HCT116 (cell line): ENCODE data around the gene CHN1. TPM values are rescaled to one million over a fixed set of nuclear protein-coding genes. Genes with fewer than 3 reads are reported as not detected.

Source experiments
- ATAC-seq: fragments of 200-7000 bp; cut with Tn5 transposase; 2 replicates; pipeline ENCODE4 v1.9.1; 2020; ENCODE audit warnings: mild to moderate bottlenecking, moderate library complexity
- BruUV-seq: library from RNA; stranded (reverse); fragments of 400-500 nt; replicated peaks from 2 replicates; lab custom pipeline; 2021; lab: Mats Ljungman, UMichigan
- CTCF ChIA-PET: fragments of 300-600 bp; sonication (Branson Sonifier 250); formaldehyde crosslinking; loops from one replicate; lab custom pipeline; 2021; ENCODE audit warnings: antibody characterized with exemption; lab: Charles Lee
- POLR2A ChIA-PET: fragments of 300-600, 350-600 bp; sonication (Branson Sonifier 250); formaldehyde crosslinking; loops from one replicate; lab custom pipeline; 2021; ENCODE audit warnings: antibody characterized with exemption; lab: Charles Lee
- RAD21 ChIA-PET, 2 experiments: fragments of 300-600 bp; sonication (Branson Sonifier 250); formaldehyde crosslinking; loops; one replicate each; lab custom pipeline; 2023; ENCODE audit warnings: low total read pairs in 2 of 2; ENCODE audit not compliant: uncharacterized antibody in 2 of 2, unreplicated experiment in 2 of 2, low non-redundant PET in 1 of 2; lab: Charles Lee
- DNase-seq: peaks from one replicate; pipeline ENCODE4 v3.0.0-alpha.2; 2010; ENCODE audit warnings: low read depth, low spot score
- H2AFZ ChIP-seq: fragments of 200-600 bp; shearing (Covaris generic), sonication (generic); 2 replicates; pipeline ENCODE4 v1.6.1; 2017; ENCODE audit warnings: low read depth, mixed run types, mixed read lengths, antibody characterized with exemption, low read length; ENCODE audit not compliant: poor library complexity, severe bottlenecking
- H3K27ac ChIP-seq: 2 replicates; pipeline ENCODE4 v1.5.1; 2012; ENCODE audit warnings: low read depth, low read length
- H3K27me3 ChIP-seq: fragments of 200-600 bp; sonication (generic); 2 replicates; pipeline ENCODE4 v1.6.1; 2016; ENCODE audit warnings: mixed run types, low read length, mixed read lengths; ENCODE audit not compliant: insufficient read depth
- H3K36me3 ChIP-seq, 2 experiments: fragments of 200-500 bp in 1 of 2; fragments of 200-600 bp in 1 of 2; sonication (Bioruptor generic) in 1 of 2; sonication (generic) in 1 of 2; 2 replicates each; pipeline versions ENCODE4 v1.5.1 to v1.6.1; 2014 to 2016; ENCODE audit warnings: low read length in 2 of 2, inconsistent platforms in 1 of 2, mixed read lengths in 1 of 2, mixed run types in 1 of 2; ENCODE audit not compliant: insufficient read depth in 2 of 2, control insufficient read depth in 1 of 2
- H3K4me1 ChIP-seq, 2 experiments: fragments of 200-600 bp in 1 of 2; sonication (generic) in 1 of 2; 2 replicates each; pipeline versions ENCODE4 v1.5.1 to v1.6.1; 2012 to 2017; ENCODE audit warnings: low read length in 2 of 2, inconsistent platforms in 1 of 2, mild to moderate bottlenecking in 1 of 2, mixed read lengths in 1 of 2, mixed run types in 1 of 2, moderate library complexity in 1 of 2; ENCODE audit not compliant: insufficient read depth in 2 of 2, control insufficient read depth in 1 of 2
- H3K4me2 ChIP-seq: fragments of 200-600 bp; sonication (generic); 2 replicates; pipeline ENCODE4 v1.6.1; 2017; ENCODE audit warnings: mixed run types, low read length, mixed read lengths
- H3K4me3 ChIP-seq, 2 experiments: fragments of 200-600 bp in 1 of 2; sonication (generic) in 1 of 2; replicated peaks in 1 of 2; 2 replicates each; pipeline ENCODE4 v1.5.1; 2011 to 2016; ENCODE audit warnings: low read length in 2 of 2, control low read depth in 1 of 2, low read depth in 1 of 2, mild to moderate bottlenecking in 1 of 2, mixed read lengths in 1 of 2, mixed run types in 1 of 2
- H3K79me2 ChIP-seq: fragments of 200-600 bp; sonication (generic); 2 replicates; pipeline ENCODE4 v1.6.1; 2017; ENCODE audit warnings: mild to moderate bottlenecking, mixed run types, low read length, moderate library complexity, mixed read lengths; ENCODE audit not compliant: insufficient read depth
- H3K9ac ChIP-seq: fragments of 200-600 bp; sonication (generic); 2 replicates; pipeline ENCODE4 v1.6.1; 2016; ENCODE audit warnings: low read length, mixed read lengths
- H3K9me2 ChIP-seq: fragments of 200-600 bp; sonication (generic), shearing (Covaris generic); 2 replicates; pipeline ENCODE4 v1.6.1; 2017; ENCODE audit warnings: mixed run types, mild to moderate bottlenecking, moderate library complexity; ENCODE audit not compliant: insufficient read depth
- H3K9me3 ChIP-seq, 2 experiments: fragments of 200-500 bp in 1 of 2; fragments of 200-600 bp in 1 of 2; sonication (Bioruptor generic) in 1 of 2; sonication (generic) in 1 of 2; 2 replicates each; pipeline ENCODE4 v1.6.1; 2014 to 2017; ENCODE audit warnings: low read length in 2 of 2, mixed read lengths in 2 of 2, inconsistent platforms in 1 of 2, low read depth in 1 of 2, mild to moderate bottlenecking in 1 of 2, mixed run types in 1 of 2, moderate library complexity in 1 of 2; ENCODE audit not compliant: control insufficient read depth in 1 of 2, insufficient read depth in 1 of 2
- H4K20me1 ChIP-seq: fragments of 200-600 bp; sonication (generic), shearing (Covaris generic); 2 replicates; pipeline ENCODE4 v1.6.1; 2017; ENCODE audit warnings: mixed run types, mild to moderate bottlenecking, moderate library complexity; ENCODE audit not compliant: insufficient read depth
- CBX3 ChIP-seq: IDR thresholded peaks from 2 replicates; pipeline ENCODE4 v1.6.1; 2012; ENCODE audit warnings: low read depth
- CTCF ChIP-seq, 3 experiments: fragments of 200-600 bp in 1 of 3; sonication (generic) in 1 of 3; IDR thresholded peaks in 2 of 3; conservative IDR thresholded peaks in 1 of 3; 2 replicates each; pipeline ENCODE4 v1.5.1; 2012 to 2017; ENCODE audit warnings: low read depth in 2 of 3, low read length in 2 of 3, antibody characterized with exemption in 1 of 3, borderline replicate concordance in 1 of 3, control low read depth in 1 of 3, mild to moderate bottlenecking in 1 of 3, mixed read lengths in 1 of 3, mixed run types in 1 of 3, moderate library complexity in 1 of 3; ENCODE audit not compliant: insufficient read depth in 1 of 3
- EGR1 ChIP-seq: IDR thresholded peaks from 2 replicates; pipeline ENCODE4 v1.6.1; 2012; ENCODE audit warnings: low read depth
- EZH2phosphoT487 ChIP-seq: fragments of 200-600 bp; IDR thresholded peaks from 2 replicates; pipeline ENCODE4 v1.6.1; 2018; ENCODE audit warnings: antibody characterized with exemption, borderline replicate concordance
- FOSL1 ChIP-seq: IDR thresholded peaks from 2 replicates; pipeline ENCODE4 v1.6.1; 2012; ENCODE audit warnings: low read depth
- JUND ChIP-seq: IDR thresholded peaks from 2 replicates; pipeline ENCODE4 v1.6.1; 2012
- POLR2A ChIP-seq: IDR thresholded peaks from 2 replicates; pipeline ENCODE4 v1.7.0; 2011; ENCODE audit warnings: borderline replicate concordance; ENCODE audit not compliant: insufficient read depth, insufficient read length; ENCODE audit errors: extremely low read depth
- RAD21 ChIP-seq: IDR thresholded peaks from 2 replicates; pipeline ENCODE4 v1.6.1; 2012; ENCODE audit warnings: low read depth, mild to moderate bottlenecking
- REST ChIP-seq: IDR thresholded peaks from 2 replicates; pipeline ENCODE4 v1.6.1; 2012; ENCODE audit warnings: low read depth
- SIN3A ChIP-seq: IDR thresholded peaks from 2 replicates; pipeline ENCODE4 v1.6.1; 2012; ENCODE audit warnings: low read depth
- SP1 ChIP-seq: IDR thresholded peaks from 2 replicates; pipeline ENCODE4 v1.6.1; 2012; ENCODE audit warnings: low read depth
- SRF ChIP-seq: IDR thresholded peaks from 2 replicates; pipeline ENCODE4 v1.6.1; 2012; ENCODE audit warnings: low read depth
- ZBTB33 ChIP-seq: IDR thresholded peaks from 2 replicates; pipeline ENCODE4 v1.6.1; 2011; ENCODE audit warnings: mild to moderate bottlenecking, low read length, moderate library complexity; ENCODE audit not compliant: insufficient replicate concordance; ENCODE audit errors: extremely low read depth
- ZFX ChIP-seq: fragments of 450-650 bp; IDR thresholded peaks from 2 replicates; pipeline ENCODE4 v1.6.1; 2017
- ZNF274 ChIP-seq: fragments of 200-500 bp; sonication (Bioruptor generic); IDR thresholded peaks from 2 replicates; pipeline ENCODE4 v1.6.1; 2014; ENCODE audit warnings: mild to moderate bottlenecking, low read depth, low read length, inconsistent platforms
- intact Hi-C: fragments of 100-400 bp; cut with micrococcal nuclease; formaldehyde crosslinking; loops from 2 replicates; pipeline ENCODE4 v1.10.0; 2022
- total RNA-seq: library from RNA; stranded (reverse); gene quantifications from one replicate; pipeline ENCODE4 v1.2.1, GENCODE V29; 2021; ENCODE audit not compliant: unreplicated experiment
- TF ChIP-seq, protein P1 (sequence below): IDR thresholded peaks from 2 replicates; pipeline ENCODE4 v1.6.1; 2012

Gene CHN1
- total RNA-seq, 1 experiment from 2014 or later = 3.6 TPM

DNA sequence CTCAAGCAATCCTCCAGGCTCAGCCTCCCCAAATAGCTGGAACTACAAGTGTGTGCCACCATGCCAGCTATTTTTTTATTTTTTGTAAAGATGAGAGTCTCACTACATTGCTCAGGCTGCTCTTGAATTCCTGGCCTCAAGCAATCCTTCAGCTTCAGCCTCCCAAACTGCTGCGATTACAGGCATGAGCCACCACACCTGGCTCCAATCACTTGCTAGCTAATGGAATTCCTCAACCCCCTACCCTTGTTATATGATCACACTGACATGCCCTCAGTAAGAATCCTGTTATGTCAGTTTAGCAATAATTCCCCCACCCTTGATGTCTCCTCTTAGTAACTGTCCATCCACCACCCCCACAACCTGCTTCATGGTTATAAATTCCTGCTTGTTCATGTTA lies 12.3 kb downstream of the CHN1 start (continued):
- TF ChIP-seq, protein P1, sequence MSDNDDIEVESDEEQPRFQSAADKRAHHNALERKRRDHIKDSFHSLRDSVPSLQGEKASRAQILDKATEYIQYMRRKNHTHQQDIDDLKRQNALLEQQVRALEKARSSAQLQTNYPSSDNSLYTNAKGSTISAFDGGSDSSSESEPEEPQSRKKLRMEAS = no peak
- TF ChIP-seq ZNF274 (no peak), POLR2A (no peak), EGR1 (no peak)

DNA sequence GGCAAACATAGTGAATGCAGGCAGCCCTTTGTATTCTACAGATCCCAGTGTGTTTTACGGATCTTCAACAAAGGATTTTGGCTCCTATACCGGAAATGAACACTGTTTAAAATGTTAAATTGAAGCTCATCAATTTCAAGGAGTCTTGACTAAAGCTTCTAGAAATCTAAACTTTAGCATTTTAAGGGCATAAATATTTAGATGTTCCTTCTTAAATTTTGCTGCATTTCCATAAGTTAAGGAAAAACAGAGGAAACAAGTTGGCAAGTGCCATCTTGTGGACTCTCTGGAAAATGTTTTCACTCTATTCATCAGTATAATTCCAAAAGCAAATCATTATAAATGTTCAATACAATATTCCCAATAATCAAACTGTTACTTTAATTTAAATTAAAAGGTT lies 19.6 kb downstream of the CHN1 start:
- ChIA-PET POLR2A (interaction anchor here (0.9 kb wide), 1 partner anchor 213 kb away, joined by 4 read pairs; no protein-coding TSS in a partner anchor), CTCF (interaction anchor here (1.6 to 8.4 kb wide), 3 partner anchors 213 to 286 kb away, joined by 6 to 118 read pairs (median 12); no protein-coding TSS in a partner anchor), RAD21 (interaction anchor here in 1 of 2 experiments (1.4 kb wide), 1 partner anchor 214 kb away, joined by 4 read pairs; no protein-coding TSS in a partner anchor)
- H3K4me1 ChIP-seq = no peaks in the 10 kb centered on the region; a peak in 2 of 4 replicates
- BruUV-seq = no TSS peak
- no peak overlapping the region for H3K27ac ChIP-seq
- H2AFZ ChIP-seq = no peak overlapping the region
- no peaks in the 10 kb centered on the region for H3K9me3 ChIP-seq
- H3K9me2 ChIP-seq = no peaks in the 10 kb centered on the region
- H3K79me2 ChIP-seq = no peaks in the 10 kb centered on the region
- H3K36me3 ChIP-seq = no peaks in the 10 kb centered on the region
- H3K27me3 ChIP-seq = no peaks in the 10 kb centered on the region
- intact Hi-C loops = loop anchor here (1.0 to 10.0 kb wide), 3 partner anchors 214 to 521 kb away; no protein-coding TSS in a partner anchor
- ATAC-seq (no peak), DNase-seq (no peak)
- TF ChIP-seq RAD21 (peak; percentile 77), ZNF274 (no peak), REST (no peak), ZFX (no peak), JUND (no peak), CBX3 (no peak), SRF (no peak), SP1 (no peak), FOSL1 (no peak), ZBTB33 (no peak), CTCF (IDR thresholded peaks at IDR 0.05 in 2 of 3, conservative IDR thresholded peaks at IDR 0.05 in 1 of 3; ENCODE audit: borderline replicate concordance in 1 of 3, insufficient read depth in 1 of 3, low read depth in 2 of 3, low read length in 2 of 3) (peak; percentile 44 to 81 (median 64)), SIN3A (no peak), EZH2phosphoT487 (no peak)
- TF ChIP-seq, protein P1 = no peak
- H4K20me1 ChIP-seq = no peaks in the 10 kb centered on the region
- no peak overlapping the region for H3K4me3 ChIP-seq
- no peak overlapping the region for H3K4me2 ChIP-seq
- no peak overlapping the region for H3K9ac ChIP-seq
